Fibroblast of pulmonary artery (primary cell): ENCODE measurements around the gene OR52W1.

ENCODE experiments used
- DNase-seq: peaks from one replicate; pipeline ENCODE4 v3.0.0-alpha.2; 2010; ENCODE audit warnings: low read depth
- H3K4me3 ChIP-seq: replicated peaks from 2 replicates; pipeline ENCODE4 v1.5.1; 2011; ENCODE audit warnings: low read depth, mild to moderate bottlenecking, control low read depth, low read length, moderate library complexity
- TF ChIP-seq, protein P1 (sequence below): IDR thresholded peaks from 2 replicates; pipeline ENCODE4 v1.5.1; 2011; ENCODE audit warnings: mild to moderate bottlenecking, control low read depth, low read length, inconsistent platforms; ENCODE audit errors: missing control alignments

The OR52W1 gene

DNA sequence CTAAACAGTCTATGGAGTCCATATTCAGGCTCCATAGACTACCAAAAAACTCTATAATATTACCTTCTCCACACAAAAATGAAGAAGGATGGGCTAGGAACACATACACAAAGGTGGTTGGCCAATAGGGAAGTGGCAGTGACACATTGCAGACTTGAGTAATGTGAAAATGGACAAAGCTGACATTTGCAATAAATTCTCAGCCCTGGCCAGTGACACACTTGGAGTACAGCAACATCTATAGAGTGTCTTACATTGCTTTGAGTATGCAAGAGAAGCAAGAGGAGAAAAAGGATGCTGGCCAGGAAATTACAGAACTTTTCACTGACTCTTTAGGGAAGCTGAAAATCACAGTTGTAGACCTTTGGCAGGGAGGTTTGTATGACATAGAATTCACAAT lies 7.3 kb upstream of the OR52W1 start:
- TF ChIP-seq, protein P1, sequence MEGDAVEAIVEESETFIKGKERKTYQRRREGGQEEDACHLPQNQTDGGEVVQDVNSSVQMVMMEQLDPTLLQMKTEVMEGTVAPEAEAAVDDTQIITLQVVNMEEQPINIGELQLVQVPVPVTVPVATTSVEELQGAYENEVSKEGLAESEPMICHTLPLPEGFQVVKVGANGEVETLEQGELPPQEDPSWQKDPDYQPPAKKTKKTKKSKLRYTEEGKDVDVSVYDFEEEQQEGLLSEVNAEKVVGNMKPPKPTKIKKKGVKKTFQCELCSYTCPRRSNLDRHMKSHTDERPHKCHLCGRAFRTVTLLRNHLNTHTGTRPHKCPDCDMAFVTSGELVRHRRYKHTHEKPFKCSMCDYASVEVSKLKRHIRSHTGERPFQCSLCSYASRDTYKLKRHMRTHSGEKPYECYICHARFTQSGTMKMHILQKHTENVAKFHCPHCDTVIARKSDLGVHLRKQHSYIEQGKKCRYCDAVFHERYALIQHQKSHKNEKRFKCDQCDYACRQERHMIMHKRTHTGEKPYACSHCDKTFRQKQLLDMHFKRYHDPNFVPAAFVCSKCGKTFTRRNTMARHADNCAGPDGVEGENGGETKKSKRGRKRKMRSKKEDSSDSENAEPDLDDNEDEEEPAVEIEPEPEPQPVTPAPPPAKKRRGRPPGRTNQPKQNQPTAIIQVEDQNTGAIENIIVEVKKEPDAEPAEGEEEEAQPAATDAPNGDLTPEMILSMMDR: no peak
- DNase-seq: no peak
- H3K4me3 ChIP-seq: no peak overlapping the region

DNA sequence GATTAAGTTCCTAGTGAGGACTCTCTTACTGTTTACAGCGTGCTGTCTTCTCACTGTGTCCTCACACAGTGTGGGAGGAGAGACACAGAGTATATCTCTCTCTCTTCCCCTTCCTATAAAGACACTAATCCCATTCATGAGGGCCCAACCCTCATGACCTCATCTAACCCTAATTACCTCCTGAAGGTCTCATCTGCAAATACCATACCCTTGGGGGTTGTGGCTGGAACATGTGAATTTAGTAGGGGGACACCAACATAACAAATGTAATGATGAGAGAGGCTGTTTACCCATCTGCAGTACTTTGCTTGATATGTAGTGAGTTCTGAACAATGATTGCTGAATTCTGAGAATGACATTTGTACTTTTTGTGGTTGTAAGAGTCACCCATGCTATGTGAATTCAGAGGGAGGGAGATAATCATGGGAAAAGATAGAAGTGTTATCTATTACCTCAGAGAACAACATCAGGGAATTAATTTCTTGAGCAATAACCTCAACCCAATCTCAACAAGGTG lies 4.9 kb upstream of the OR52W1 start:
- H3K4me3 ChIP-seq: no peak overlapping the region
- TF ChIP-seq, protein P1: no peak
- DNase-seq: no peak

DNA sequence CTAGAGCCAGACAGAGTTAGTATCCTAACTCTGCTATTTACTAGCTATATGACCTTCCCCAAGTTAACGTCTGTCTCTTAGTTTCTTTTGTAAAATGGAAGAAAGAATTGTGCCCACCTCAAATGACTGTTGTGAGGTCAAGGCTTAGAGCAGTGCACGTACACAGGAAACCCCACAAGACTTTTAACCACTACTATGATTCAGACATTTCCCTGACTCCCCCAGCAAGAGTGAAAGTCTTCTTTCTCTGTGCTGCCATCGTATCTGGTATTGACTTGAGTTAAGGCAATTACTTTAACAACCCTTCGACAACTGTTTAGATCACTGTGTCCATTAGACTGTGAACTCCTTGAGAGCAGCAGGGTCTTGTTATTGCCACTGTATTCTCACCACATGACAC lies 2.6 kb upstream of the OR52W1 start:
- H3K4me3 ChIP-seq: no peak overlapping the region
- TF ChIP-seq, protein P1: no peak
- no peak for DNase-seq

DNA sequence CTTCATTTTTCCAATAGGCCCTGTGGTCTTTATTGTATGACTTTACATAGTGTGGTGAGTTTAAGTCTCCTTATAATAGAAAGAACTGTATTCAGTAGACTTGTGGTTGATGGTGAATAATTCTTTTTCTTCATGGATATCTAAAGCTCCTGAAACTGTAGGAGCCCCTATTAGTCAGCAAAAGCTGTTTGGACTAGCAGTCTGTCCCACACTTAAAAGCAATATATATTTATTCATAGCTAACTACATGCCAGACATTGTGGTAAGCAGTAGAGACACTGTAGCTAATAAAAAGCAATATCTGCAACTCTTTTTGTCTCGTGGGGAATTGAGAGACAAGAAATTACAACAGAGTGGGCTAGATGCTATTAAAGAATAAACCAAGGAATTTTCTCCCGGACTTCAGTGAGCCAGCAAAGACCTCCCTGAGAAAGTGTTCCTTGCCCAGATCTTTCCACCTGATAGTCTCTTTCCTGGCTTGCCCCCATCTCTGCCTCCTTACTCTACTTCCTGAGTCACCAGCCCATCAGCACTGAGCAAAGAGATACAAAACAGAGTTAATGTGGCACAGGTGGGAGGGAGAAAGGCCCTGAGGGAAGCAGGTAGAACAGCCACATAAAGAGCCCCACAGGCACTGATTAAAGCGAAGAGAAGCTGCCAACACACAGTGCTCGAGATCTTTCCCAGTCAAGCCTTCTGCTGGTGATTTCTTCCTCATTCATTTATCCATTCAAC lies 1.4 kb upstream of the OR52W1 start:
- no peak for DNase-seq
- TF ChIP-seq, protein P1: no peak

GRCh38 chr11:6200975-6201374 lies 2.0 kb downstream of the OR52W1 start:
- DNase-seq: peak; percentile 25
- H3K4me3 ChIP-seq: no peak overlapping the region
- TF ChIP-seq, protein P1: no peak

More for the DNA sequence above, 1.4 kb upstream of the OR52W1 start:
- H3K4me3 ChIP-seq: no peak overlapping the region

- no peak for DNase-seq
Observed at GRCh38 chr11:6201481-6201880, 2.5 kb downstream of the OR52W1 start.

More at GRCh38 chr11:6201481-6201880, 2.5 kb downstream of the OR52W1 start:
- no peak overlapping the region for H3K4me3 ChIP-seq
- TF ChIP-seq, protein P1: no peak
